HepG2 (cell line): ENCODE results near the gene RPS6KB1. TPM values are rescaled to one million over a fixed set of nuclear protein-coding genes. Genes with fewer than 3 reads are reported as not detected.

Experiments
- CC2D1A ChIP-seq: sonication (generic); formaldehyde crosslinking; IDR thresholded peaks from 2 replicates; pipeline ENCODE4 v1.8.1; 2023; ENCODE audit warnings: mild to moderate bottlenecking, missing genetic modification reagents
- ESRRA ChIP-seq: sonication (generic); formaldehyde crosslinking; IDR thresholded peaks from 2 replicates; pipeline ENCODE4 v1.5.1; 2020; ENCODE audit warnings: mild to moderate bottlenecking, low read depth, missing genetic modification reagents
- GLI4 ChIP-seq: sonication (generic); formaldehyde crosslinking; IDR thresholded peaks from 2 replicates; pipeline ENCODE4 v1.5.1; 2020; ENCODE audit warnings: missing genetic modification reagents, mild to moderate bottlenecking, moderate library complexity, borderline replicate concordance
- HNRNPH1 ChIP-seq: fragments of 200-400 bp; formaldehyde crosslinking; optimal IDR thresholded peaks from 2 replicates; pipeline ENCODE3; 2017; ENCODE audit warnings: mild to moderate bottlenecking, low read depth, low read length
- KAT2B ChIP-seq: fragments of 150-350 bp; IDR thresholded peaks from 2 replicates; pipeline ENCODE4 v1.6.1; 2014; ENCODE audit warnings: low read depth, low read length, borderline replicate concordance
- MLLT10 ChIP-seq: sonication (generic); formaldehyde crosslinking; IDR thresholded peaks from 2 replicates; pipeline ENCODE4 v1.4.0; 2020; ENCODE audit warnings: missing genetic modification reagents
- RAD21 ChIP-seq: fragments of 450-650 bp; formaldehyde crosslinking; IDR thresholded peaks from 2 replicates; pipeline ENCODE4 v1.5.0; 2020; ENCODE audit warnings: mild to moderate bottlenecking
- RCOR2 ChIP-seq: IDR thresholded peaks from 2 replicates; pipeline ENCODE4 v1.6.1; 2016; ENCODE audit warnings: missing biosample characterization, missing genetic modification reagents
- SMARCC2 ChIP-seq: fragments of 450-650 bp; IDR thresholded peaks from 2 replicates; pipeline ENCODE4 v1.6.1; 2017; ENCODE audit warnings: antibody characterized with exemption, mild to moderate bottlenecking
- STAG1 ChIP-seq: sonication (generic); formaldehyde crosslinking; IDR thresholded peaks from 2 replicates; pipeline ENCODE4 v1.4.0; 2020; ENCODE audit warnings: missing genetic modification reagents
- ZNF121 ChIP-seq: sonication (generic); formaldehyde crosslinking; IDR thresholded peaks from 2 replicates; pipeline ENCODE4 v1.5.0; 2020; ENCODE audit warnings: mild to moderate bottlenecking, missing genetic modification reagents
- ZNF260 ChIP-seq: sonication (generic); formaldehyde crosslinking; IDR thresholded peaks from 2 replicates; pipeline ENCODE4 v1.4.0; 2020; ENCODE audit warnings: missing genetic modification reagents, low read depth, mild to moderate bottlenecking, borderline replicate concordance
- ZNF530 ChIP-seq: sonication (generic); formaldehyde crosslinking; IDR thresholded peaks from 2 replicates; pipeline ENCODE4 v1.5.0; 2020; ENCODE audit warnings: low read depth, mild to moderate bottlenecking, missing genetic modification reagents
- ZNF672 ChIP-seq: sonication (generic); formaldehyde crosslinking; IDR thresholded peaks from 2 replicates; pipeline ENCODE4 v1.8.1; 2022; ENCODE audit warnings: missing genetic modification reagents
- polyA plus RNA-seq, 8 experiments: library from polyadenylated mRNA; depleted of rRNA in 3 of 8; stranded (reverse) in 7 of 8; unstranded in 1 of 8; fragments of >200 nt; fragmentation: Illumina TruSeq in 4 of 8; extraction: Trizol in 4 of 8; gene quantifications; 2 replicates each; pipeline versions ENCODE4 v1.2.1 to v1.2.3, GENCODE V29; 2011 to 2016; ENCODE audit warnings: low read depth in 4 of 8, missing spikeins in 1 of 8, mixed read lengths in 1 of 8; ENCODE audit not compliant: insufficient read depth in 1 of 8
- total RNA-seq, 5 experiments: library from RNA; depleted of rRNA; stranded (reverse); fragments of >200 nt; fragmentation: Illumina TruSeq; extraction: Trizol; gene quantifications; 2 replicates each; pipeline ENCODE4 v1.2.3, GENCODE V29; 2016; ENCODE audit warnings: low read depth in 1 of 5
- TF ChIP-seq, protein P1 (sequence below): sonication (generic); formaldehyde crosslinking; IDR thresholded peaks from 2 replicates; pipeline ENCODE4 v1.4.0; 2020; ENCODE audit warnings: low read depth, missing genetic modification reagents
- TF ChIP-seq, protein P2 (sequence below): IDR thresholded peaks from 2 replicates; pipeline ENCODE4 v1.6.1; 2016; ENCODE audit warnings: missing genetic modification reagents, missing compliant biosample characterization
- TF ChIP-seq, protein P3 (sequence below): sonication (generic); formaldehyde crosslinking; IDR thresholded peaks from 2 replicates; pipeline ENCODE4 v1.4.0; 2020; ENCODE audit warnings: missing genetic modification reagents, borderline replicate concordance
- TF ChIP-seq, protein P4 (sequence below): sonication (generic); formaldehyde crosslinking; IDR thresholded peaks from 2 replicates; pipeline ENCODE4 v1.8.0; 2022; ENCODE audit warnings: mild to moderate bottlenecking, missing genetic modification reagents, moderate library complexity

Gene RPS6KB1
- total and polyA plus RNA-seq, 2 of the 13 experiments (the other 11 are each of a cell fraction or from before 2014, with no cell fraction given): 16.5 to 42.2 TPM

DNA sequence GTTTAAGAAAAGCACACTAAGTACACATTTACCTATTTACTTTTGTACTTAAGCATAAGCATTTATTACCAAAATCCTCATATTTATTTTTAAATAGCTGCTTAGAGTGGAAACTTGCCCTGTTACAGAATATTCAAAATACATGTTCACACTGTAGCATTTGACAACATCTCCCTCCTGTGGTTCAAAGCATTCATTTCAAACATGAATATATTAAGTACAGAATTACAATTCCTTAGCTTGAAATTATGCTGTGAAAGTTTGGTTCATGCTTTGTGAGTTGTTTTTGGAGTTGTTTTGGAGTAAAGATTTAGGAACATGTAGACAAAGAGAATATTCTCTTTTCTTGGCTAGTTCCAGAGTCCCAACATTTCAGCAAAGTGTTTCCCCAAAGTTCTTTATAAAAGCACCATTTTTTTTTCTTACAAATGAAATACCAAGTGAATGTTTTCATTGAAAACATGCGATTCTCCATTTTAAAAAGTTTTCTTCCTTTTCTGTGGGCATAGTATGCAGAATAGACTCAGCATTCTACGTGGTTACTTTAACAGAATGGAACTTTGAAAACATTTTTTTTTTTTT, 33.4 kb upstream of the RPS6KB1 start (continued):
- TF ChIP-seq, protein P1, sequence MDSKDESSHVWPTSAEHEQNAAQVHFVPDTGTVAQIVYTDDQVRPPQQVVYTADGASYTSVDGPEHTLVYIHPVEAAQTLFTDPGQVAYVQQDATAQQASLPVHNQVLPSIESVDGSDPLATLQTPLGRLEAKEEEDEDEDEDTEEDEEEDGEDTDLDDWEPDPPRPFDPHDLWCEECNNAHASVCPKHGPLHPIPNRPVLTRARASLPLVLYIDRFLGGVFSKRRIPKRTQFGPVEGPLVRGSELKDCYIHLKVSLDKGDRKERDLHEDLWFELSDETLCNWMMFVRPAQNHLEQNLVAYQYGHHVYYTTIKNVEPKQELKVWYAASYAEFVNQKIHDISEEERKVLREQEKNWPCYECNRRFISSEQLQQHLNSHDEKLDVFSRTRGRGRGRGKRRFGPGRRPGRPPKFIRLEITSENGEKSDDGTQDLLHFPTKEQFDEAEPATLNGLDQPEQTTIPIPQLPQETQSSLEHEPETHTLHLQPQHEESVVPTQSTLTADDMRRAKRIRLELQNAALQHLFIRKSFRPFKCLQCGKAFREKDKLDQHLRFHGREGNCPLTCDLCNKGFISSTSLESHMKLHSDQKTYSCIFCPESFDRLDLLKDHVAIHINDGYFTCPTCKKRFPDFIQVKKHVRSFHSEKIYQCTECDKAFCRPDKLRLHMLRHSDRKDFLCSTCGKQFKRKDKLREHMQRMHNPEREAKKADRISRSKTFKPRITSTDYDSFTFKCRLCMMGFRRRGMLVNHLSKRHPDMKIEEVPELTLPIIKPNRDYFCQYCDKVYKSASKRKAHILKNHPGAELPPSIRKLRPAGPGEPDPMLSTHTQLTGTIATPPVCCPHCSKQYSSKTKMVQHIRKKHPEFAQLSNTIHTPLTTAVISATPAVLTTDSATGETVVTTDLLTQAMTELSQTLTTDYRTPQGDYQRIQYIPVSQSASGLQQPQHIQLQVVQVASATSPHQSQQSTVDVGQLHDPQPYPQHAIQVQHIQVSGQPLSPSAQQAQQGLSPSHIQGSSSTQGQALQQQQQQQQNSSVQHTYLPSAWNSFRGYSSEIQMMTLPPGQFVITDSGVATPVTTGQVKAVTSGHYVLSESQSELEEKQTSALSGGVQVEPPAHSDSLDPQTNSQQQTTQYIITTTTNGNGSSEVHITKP (CRISPR knock-in tag): no peak
- TF ChIP-seq, protein P2, sequence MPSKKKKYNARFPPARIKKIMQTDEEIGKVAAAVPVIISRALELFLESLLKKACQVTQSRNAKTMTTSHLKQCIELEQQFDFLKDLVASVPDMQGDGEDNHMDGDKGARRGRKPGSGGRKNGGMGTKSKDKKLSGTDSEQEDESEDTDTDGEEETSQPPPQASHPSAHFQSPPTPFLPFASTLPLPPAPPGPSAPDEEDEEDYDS (CRISPR knock-in tag): no peak
- no peak for TF ChIP-seq ZNF530
- no peak for TF ChIP-seq ZNF672 (CRISPR knock-in tag)
- TF ChIP-seq ESRRA (CRISPR knock-in tag): no peak
- no peak for TF ChIP-seq GLI4 (CRISPR knock-in tag)
- no peak for TF ChIP-seq HNRNPH1
- TF ChIP-seq RAD21: peak; percentile 87
- TF ChIP-seq, protein P3, sequence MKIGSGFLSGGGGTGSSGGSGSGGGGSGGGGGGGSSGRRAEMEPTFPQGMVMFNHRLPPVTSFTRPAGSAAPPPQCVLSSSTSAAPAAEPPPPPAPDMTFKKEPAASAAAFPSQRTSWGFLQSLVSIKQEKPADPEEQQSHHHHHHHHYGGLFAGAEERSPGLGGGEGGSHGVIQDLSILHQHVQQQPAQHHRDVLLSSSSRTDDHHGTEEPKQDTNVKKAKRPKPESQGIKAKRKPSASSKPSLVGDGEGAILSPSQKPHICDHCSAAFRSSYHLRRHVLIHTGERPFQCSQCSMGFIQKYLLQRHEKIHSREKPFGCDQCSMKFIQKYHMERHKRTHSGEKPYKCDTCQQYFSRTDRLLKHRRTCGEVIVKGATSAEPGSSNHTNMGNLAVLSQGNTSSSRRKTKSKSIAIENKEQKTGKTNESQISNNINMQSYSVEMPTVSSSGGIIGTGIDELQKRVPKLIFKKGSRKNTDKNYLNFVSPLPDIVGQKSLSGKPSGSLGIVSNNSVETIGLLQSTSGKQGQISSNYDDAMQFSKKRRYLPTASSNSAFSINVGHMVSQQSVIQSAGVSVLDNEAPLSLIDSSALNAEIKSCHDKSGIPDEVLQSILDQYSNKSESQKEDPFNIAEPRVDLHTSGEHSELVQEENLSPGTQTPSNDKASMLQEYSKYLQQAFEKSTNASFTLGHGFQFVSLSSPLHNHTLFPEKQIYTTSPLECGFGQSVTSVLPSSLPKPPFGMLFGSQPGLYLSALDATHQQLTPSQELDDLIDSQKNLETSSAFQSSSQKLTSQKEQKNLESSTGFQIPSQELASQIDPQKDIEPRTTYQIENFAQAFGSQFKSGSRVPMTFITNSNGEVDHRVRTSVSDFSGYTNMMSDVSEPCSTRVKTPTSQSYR (CRISPR knock-in tag): no peak
- TF ChIP-seq ZNF260 (CRISPR knock-in tag): no peak
- peak; percentile 94 for TF ChIP-seq STAG1
- no peak for TF ChIP-seq RCOR2
- TF ChIP-seq SMARCC2: no peak
- no peak for TF ChIP-seq CC2D1A (CRISPR knock-in tag)
- TF ChIP-seq ZNF121: no peak
- TF ChIP-seq MLLT10 (CRISPR knock-in tag): no peak
- TF ChIP-seq, protein P4, sequence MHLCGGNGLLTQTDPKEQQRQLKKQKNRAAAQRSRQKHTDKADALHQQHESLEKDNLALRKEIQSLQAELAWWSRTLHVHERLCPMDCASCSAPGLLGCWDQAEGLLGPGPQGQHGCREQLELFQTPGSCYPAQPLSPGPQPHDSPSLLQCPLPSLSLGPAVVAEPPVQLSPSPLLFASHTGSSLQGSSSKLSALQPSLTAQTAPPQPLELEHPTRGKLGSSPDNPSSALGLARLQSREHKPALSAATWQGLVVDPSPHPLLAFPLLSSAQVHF (CRISPR knock-in tag): no peak
- TF ChIP-seq KAT2B: no peak
